Cerebellar nuclear complex (tissue), 1 donor: ENCODE measurements around the gene PKP4.
"Not testable (repeated sequence)": the region's sequence is repeated elsewhere in the genome, so short reads cannot be mapped to it uniquely, and the experiment has no call there.

ENCODE experiments used
- DNase-seq, 2 experiments: peaks; one replicate each; lab custom pipeline; 2025; lab: John Stamatoyannopoulos, UW

PKP4 gene

GRCh38 chr2:158473300-158473699 lies 16.5 kb downstream of the PKP4 start:
- DNase-seq = not testable (repeated sequence)

DNA sequence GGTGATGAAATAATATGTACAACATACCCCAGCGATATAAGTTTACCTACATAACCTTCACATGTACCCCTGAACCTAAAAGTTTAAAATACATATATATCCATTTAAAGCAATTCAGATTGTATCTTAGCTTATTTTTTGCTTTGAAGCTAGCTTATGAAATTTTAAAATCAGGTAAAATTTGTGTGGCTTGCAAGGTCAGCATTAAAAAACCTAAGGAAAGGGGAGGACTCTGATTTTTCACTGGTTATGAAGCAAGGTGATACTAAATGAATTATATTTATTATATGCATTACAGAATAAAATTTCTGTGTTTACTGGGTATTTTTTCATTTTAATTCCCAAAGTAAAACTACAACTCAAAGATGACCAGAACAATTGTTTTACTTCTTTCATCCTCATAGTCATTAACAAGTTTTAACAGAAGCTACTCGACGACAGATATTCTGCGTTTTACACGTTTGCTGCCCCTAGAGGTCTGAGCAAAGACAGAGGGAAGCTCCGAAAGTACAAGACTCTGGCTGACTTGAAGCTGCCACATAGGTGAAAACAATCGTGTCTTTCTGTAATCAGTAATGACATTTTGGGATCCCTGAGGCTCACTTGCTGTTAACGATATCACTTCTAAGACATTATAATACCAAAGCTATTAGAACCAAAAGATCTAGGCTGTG lies 17.1 kb downstream of the PKP4 start:
- DNase-seq = no peak

GRCh38 chr2:158474526-158475011 lies 17.8 kb downstream of the PKP4 start:
- DNase-seq = not testable (repeated sequence)

GRCh38 chr2:158477202-158477601 lies 20.4 kb downstream of the PKP4 start:
- no peak for DNase-seq

- DNase-seq = no peak
These were observed 21.5 kb downstream of the PKP4 start for GRCh38 chr2:158478237-158478636.

- no peak for DNase-seq
These were observed 22.1 kb downstream of the PKP4 start for GRCh38 chr2:158478816-158479215.

- no peak for DNase-seq
These were observed 24.4 kb downstream of the PKP4 start for GRCh38 chr2:158481116-158481515.

GRCh38 chr2:158482594-158482993 lies 25.8 kb downstream of the PKP4 start:
- no peak for DNase-seq

DNA sequence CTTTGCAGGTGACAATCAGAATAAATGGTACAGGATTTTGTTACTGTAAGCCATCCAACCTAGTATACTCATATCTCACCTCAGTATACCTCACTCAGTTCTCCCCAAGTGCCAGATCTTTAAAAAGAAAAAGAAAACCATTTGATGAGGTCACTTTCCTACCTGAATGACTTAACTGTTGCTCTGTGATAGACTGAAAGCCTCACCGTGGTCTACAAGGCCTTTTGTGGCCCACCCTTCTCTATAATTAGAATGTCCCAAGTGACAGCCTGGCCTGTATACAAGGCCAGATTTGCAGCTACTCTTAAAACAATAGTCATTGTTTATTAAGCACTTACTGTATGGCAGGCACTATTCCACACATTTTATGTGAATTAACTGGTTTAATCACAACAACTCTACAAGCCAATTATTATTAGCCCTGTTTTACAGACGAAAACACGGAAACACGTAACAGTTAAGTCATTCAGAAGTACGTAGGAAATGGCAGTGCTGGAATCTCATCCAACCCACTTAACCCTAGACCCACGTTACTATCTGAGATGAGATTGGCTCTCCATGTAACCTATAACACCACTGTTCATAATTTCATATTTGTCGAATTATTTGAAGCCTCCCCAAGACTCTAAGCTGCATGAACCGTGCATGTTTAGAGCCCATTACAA lies 28.3 kb downstream of the PKP4 start:
- no peak for DNase-seq

GRCh38 chr2:158486150-158486969 lies 29.6 kb downstream of the PKP4 start:
- DNase-seq = no peak

GRCh38 chr2:158486970-158487325 lies 30.2 kb downstream of the PKP4 start:
- DNase-seq = no peak

GRCh38 chr2:158487419-158487818 lies 30.7 kb downstream of the PKP4 start:
- no peak for DNase-seq

- no peak for DNase-seq
These were observed 31.9 kb downstream of the PKP4 start for GRCh38 chr2:158488442-158489216.

DNA sequence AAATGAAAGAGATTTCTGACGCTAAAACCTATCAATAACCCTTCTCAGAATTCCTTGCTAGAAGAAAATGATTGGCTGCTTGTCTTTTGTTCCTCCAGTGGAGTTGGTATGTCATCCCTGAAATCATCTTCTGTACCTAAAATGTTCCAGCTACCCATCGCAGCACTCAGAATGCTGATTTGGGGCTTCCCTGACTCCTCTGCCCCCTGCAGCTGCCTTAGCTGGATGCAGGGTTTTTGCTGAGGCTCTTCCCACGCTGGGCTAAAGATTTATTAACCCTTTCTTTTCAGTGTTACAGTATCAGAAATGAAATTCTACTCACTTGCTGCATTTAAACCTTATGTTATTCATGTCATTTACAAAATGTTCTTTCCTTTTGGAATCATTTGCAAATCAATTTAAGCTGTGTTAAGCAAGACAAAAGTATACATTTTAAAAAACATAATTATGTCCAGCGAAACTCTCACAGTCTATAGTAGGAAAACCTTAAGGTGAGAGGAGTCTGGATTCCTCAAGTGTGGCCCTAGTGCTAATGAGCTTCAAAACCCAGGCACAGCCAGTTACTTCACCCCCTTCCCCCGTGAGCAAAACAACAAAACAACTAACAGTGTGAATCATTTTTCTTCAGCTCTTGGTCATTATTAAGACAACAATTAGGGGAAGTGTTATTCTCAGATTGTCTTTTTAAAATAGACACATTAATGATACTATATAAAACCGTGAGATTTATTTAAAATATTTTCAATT lies 32.8 kb downstream of the PKP4 start:
- DNase-seq = no peak

DNA sequence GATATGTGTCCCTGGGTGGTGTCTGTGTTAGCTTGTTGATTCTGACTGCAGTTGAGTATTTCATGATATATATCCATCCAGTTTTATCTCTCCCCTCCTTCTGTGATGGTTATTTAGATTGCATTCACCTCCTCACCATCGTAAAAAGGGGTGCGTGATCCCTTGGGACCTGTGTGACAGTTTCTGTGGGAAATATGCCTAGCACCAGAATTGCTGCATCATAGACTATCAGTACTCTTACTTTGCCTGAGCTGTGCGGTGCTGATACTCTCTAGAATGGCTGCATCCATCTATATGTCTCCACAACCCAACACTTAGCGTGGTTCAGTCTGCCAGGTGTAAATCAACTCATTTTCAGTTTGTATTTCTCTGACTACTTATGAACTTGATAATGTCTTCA lies 34.3 kb downstream of the PKP4 start:
- no peak for DNase-seq

DNA sequence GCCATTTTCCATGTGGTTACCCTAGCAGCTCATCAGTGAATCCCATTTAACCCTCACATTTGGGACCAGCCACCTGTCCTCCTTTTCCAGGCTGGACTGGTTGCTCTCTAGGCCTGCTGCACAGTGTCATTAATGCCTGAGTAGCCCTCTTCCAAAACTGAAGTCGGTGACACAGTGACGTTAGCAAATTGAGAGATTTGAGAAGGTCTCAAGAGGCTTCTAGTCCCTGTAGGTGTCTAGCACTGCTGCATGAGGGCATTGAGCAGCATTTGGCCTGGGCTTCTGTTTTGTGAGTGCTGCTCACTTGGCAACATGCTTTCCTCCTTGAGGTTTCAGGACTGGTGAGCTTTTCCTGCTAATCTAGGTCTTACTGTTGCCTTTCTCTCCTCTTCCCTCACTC lies 36.7 kb downstream of the PKP4 start:
- DNase-seq = no peak

DNA sequence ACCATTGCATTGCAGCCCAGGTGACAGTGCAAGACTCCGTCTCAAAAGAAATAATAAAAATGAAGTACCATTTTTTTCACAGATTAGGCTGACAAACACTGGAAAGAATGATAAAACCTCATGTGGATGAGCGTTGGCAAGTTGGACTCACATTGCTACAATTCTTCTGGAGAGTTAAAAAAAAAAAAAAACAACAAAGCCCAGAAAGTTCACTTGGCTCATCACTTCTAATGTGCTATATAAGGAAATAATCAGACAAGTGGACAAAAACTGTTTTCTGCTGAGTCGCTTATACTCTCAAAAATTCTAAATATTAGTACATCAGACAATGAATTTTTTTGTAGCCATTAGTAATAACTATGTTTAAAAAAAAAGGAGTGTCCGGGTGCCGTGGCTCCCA lies 38.4 kb downstream of the PKP4 start:
- no peak for DNase-seq

DNA sequence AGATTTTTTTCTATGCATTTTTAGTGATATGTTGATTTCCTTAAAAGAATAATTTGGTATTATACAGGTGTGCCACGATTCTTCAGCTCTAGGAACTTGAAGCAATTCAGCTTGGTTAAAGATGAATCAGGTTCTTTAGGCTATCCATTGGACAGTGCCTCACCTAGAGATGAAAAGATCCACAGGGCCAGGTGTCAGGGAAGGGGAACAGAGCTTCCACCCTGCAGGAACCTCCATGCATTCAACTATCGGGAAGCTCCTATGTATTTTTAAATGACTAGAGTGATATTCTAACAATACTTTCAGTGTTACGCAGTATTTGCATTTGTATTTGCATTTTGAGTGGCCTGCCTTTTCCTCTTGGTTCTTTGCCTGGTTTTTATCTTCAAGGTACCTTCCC lies 40.2 kb downstream of the PKP4 start:
- no peak for DNase-seq

GRCh38 chr2:158497486-158497885 lies 40.7 kb downstream of the PKP4 start:
- DNase-seq = no peak

GRCh38 chr2:158498043-158498748 lies 41.4 kb downstream of the PKP4 start:
- no peak for DNase-seq

DNA sequence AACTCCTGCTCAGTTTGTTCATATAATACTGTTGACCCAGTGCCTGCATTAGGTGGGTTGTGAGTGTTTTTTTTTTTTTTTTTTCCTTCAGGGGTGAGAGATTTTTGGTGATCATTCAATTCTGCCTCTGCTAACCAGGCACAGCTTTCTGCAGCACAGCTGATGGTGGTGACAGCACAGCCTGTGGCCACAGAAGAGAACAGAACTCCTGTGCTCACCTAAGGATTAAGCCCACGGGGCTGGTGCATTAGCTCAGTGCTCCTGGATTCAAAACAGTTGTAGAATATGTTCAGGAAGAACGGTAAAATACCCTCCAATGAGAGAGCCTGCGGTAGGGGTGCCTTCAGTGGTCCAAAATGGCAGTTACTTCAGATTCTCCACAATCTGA lies 42.0 kb downstream of the PKP4 start:
- no peak for DNase-seq
